GM12875 (cell line): Measurements from ENCODE around the gene BBS5.

Experiments
- H3K4me3 ChIP-seq: one replicate; pipeline ENCODE4 v1.5.1; 2011; ENCODE audit warnings: low read depth, low read length, control low read depth
- CTCF ChIP-seq: IDR thresholded peaks from 2 replicates; pipeline ENCODE4 v1.5.1; 2011; ENCODE audit warnings: low read depth, mild to moderate bottlenecking, control low read depth, inconsistent platforms, low read length, moderate library complexity, borderline replicate concordance; ENCODE audit not compliant: insufficient read depth

BBS5 gene

GRCh38 chr2:169469952-169470572, 9.2 kb upstream of the BBS5 start:
- TF ChIP-seq CTCF = no peak
- H3K4me3 ChIP-seq = no peak overlapping the region

GRCh38 chr2:169472249-169472648, 7.0 kb upstream of the BBS5 start:
- no peak for TF ChIP-seq CTCF
- H3K4me3 ChIP-seq = no peak overlapping the region

GRCh38 chr2:169476459-169476858, 2.8 kb upstream of the BBS5 start:
- no peak for TF ChIP-seq CTCF

GRCh38 chr2:169478339-169478738, 955 bp upstream of the BBS5 start:
- no peak overlapping the region for H3K4me3 ChIP-seq
- no peak for TF ChIP-seq CTCF

More at GRCh38 chr2:169476459-169476858, 2.8 kb upstream of the BBS5 start:
- H3K4me3 ChIP-seq = no peak overlapping the region

GRCh38 chr2:169478745-169479256, 493 bp upstream of the BBS5 start:
- H3K4me3 ChIP-seq = peak overlapping the region; percentile 70
- TF ChIP-seq CTCF = no peak

GRCh38 chr2:169480079-169480465, 778 bp downstream of the BBS5 start:
- H3K4me3 ChIP-seq = peak overlapping the region; percentile 70
- no peak for TF ChIP-seq CTCF

- no peak for TF ChIP-seq CTCF
- no peak overlapping the region for H3K4me3 ChIP-seq
These were observed 6.4 kb downstream of the BBS5 start for GRCh38 chr2:169485650-169486138.
